Measurements from ENCODE around the gene TSPAN11. TPM values are rescaled to one million over a fixed set of nuclear protein-coding genes. Genes with fewer than 3 reads are reported as not detected.

TSPAN11 gene
- total RNA-seq, 1 experiment from 2014 or later = not detected

GRCh38 chr12:31031951-31032335, 105.4 kb downstream of the TSPAN11 start:
- POLR2A ChIA-PET = interaction anchor here (0.7 kb wide), 1 partner anchor 169 kb away, joined by 7 read pairs; no protein-coding TSS in a partner anchor
- no TSS peak for BruUV-seq (replicated peaks)
- intact Hi-C loops (cut with micrococcal nuclease; ENCODE audit: unreplicated experiment) (no loop called here), in situ Hi-C loops (cut with HindIII; ENCODE audit: low pct_unique_long_range_greater_than_20kb, low sequenced_read_pairs) (no loop called here)
- H3K4me1 ChIP-seq (ENCODE audit: control insufficient read depth, insufficient read depth, low read length) = peaks cover 5% of the 10 kb centered on the region; the same call in 1 of the 2 replicates
- H3K9me3 ChIP-seq (ENCODE audit: control insufficient read depth, insufficient read depth, low read depth, low read length) = no peaks in the 10 kb centered on the region
- CTCF ChIA-PET = no interaction called here
- no peak for TF ChIP-seq TCF7L2 (IDR thresholded peaks at IDR 0.05; ENCODE audit: low read depth, low read length)
- TF ChIP-seq SIN3A (IDR thresholded peaks at IDR 0.05; ENCODE audit: borderline replicate concordance, insufficient read depth, low read depth, low read length) = no peak
- no peak for TF ChIP-seq REST (IDR thresholded peaks at IDR 0.05; ENCODE audit: insufficient read depth in 1 of 2, low read depth in 2 of 2, low read length in 1 of 2)
- TF ChIP-seq CTCF (IDR thresholded peaks at IDR 0.05) = no peak
- no peak for TF ChIP-seq POLR2AphosphoS5 (IDR thresholded peaks at IDR 0.05; ENCODE audit: low read depth, low read length)
- DNase-seq (ENCODE audit: low read depth, low spot score) (no peak), ATAC-seq (no peak)
- no peak overlapping the region for H3K4me3 ChIP-seq (ENCODE audit: low read depth in 2 of 2, low read length in 2 of 2)
- no peak overlapping the region for H3K27ac ChIP-seq (ENCODE audit: low read length)
- no peaks in the 10 kb centered on the region for H3K36me3 ChIP-seq (ENCODE audit: control insufficient read depth, insufficient read depth, low read length)
- no peaks in the 10 kb centered on the region for H3K27me3 ChIP-seq (ENCODE audit: control insufficient read depth, insufficient read depth, low read length)

GRCh38 chr12:31033146-31033545, 106.6 kb downstream of the TSPAN11 start:
- ChIA-PET POLR2A (no interaction called here), CTCF (no interaction called here)
- H3K4me3 ChIP-seq (ENCODE audit: low read depth in 2 of 2, low read length in 2 of 2) = no peak overlapping the region
- BruUV-seq (replicated peaks) = no TSS peak
- TF ChIP-seq TCF7L2 (IDR thresholded peaks at IDR 0.05; ENCODE audit: low read depth, low read length) (no peak), REST (IDR thresholded peaks at IDR 0.05; ENCODE audit: insufficient read depth in 1 of 2, low read depth in 2 of 2, low read length in 1 of 2) (no peak), CTCF (IDR thresholded peaks at IDR 0.05) (no peak)
- no peak overlapping the region for H3K27ac ChIP-seq (ENCODE audit: low read length)
- intact Hi-C loops (cut with micrococcal nuclease; ENCODE audit: unreplicated experiment) (no loop called here), in situ Hi-C loops (cut with HindIII; ENCODE audit: low pct_unique_long_range_greater_than_20kb, low sequenced_read_pairs) (no loop called here)
- H3K36me3 ChIP-seq (ENCODE audit: control insufficient read depth, insufficient read depth, low read length) = no peaks in the 10 kb centered on the region
- no peaks in the 10 kb centered on the region for H3K9me3 ChIP-seq (ENCODE audit: control insufficient read depth, insufficient read depth, low read depth, low read length)
- ATAC-seq (no peak), DNase-seq (ENCODE audit: low read depth, low spot score) (no peak)
- H3K27me3 ChIP-seq (ENCODE audit: control insufficient read depth, insufficient read depth, low read length) = no peaks in the 10 kb centered on the region
- H3K4me1 ChIP-seq (ENCODE audit: control insufficient read depth, insufficient read depth, low read length) = peaks cover 7% of the 10 kb centered on the region; the same call in 1 of the 2 replicates
